Panc1 (cell line): ENCODE data around the gene BAMBI.

Experiments used
- POLR2AphosphoS5 ChIP-seq: IDR thresholded peaks from 2 replicates; pipeline ENCODE4 v1.6.1; 2012; ENCODE audit warnings: mild to moderate bottlenecking, low read depth, low read length, moderate library complexity
- TF ChIP-seq, protein P1 (sequence below): fragments of 450-650 bp; IDR thresholded peaks from 2 replicates; pipeline ENCODE4 v1.5.1; 2017; ENCODE audit warnings: mild to moderate bottlenecking
- TF ChIP-seq, protein P2 (sequence below), 2 experiments: IDR thresholded peaks; 2 replicates each; pipeline ENCODE4 v1.6.1; 2011 to 2012; ENCODE audit warnings: low read depth in 2 of 2, control low read depth in 1 of 2, low read length in 1 of 2, mild to moderate bottlenecking in 1 of 2, moderate library complexity in 1 of 2; ENCODE audit not compliant: insufficient read depth in 1 of 2

DNA sequence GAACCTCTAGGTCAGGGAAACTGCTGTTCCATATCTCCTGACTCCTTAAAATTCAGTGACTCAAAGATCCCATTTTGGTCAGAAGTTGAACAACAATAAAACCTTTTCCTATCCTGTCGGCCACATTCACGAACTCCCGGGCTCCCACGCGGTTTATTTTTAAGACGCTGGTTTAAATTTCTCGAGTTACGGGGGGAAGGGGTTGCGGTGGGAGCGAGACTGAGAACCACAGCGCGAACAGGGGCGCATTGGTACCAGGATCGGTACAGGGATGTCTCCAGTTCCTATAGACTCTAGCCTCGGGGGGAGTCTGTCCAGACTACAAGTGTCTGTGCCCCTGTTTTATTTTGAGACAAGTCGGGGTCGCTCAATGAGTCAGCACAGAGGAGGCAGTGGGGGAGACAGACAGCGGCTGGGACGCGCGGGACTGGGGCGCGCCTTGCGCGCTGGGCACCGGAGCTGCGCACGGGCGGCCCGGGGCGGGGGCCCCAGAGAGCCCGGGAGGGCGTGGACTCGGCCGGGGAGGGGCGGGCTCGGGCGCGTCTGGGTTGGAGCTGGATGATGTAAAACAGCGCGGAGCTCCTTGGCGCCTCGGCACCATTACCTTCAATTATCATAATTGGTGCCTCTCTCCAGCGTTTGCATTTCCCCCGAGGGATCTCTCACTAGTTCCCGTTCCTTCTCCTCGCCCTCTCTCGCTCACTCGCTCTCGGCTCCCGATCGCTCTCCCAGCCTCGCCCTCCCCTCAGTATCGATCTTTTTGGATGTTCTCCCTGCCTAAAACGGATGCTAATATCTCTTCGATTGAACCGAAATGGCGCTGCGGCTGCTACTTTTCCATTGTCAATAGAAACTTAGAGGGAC, 8.7 kb upstream of the BAMBI start:
- TF ChIP-seq, protein P1, sequence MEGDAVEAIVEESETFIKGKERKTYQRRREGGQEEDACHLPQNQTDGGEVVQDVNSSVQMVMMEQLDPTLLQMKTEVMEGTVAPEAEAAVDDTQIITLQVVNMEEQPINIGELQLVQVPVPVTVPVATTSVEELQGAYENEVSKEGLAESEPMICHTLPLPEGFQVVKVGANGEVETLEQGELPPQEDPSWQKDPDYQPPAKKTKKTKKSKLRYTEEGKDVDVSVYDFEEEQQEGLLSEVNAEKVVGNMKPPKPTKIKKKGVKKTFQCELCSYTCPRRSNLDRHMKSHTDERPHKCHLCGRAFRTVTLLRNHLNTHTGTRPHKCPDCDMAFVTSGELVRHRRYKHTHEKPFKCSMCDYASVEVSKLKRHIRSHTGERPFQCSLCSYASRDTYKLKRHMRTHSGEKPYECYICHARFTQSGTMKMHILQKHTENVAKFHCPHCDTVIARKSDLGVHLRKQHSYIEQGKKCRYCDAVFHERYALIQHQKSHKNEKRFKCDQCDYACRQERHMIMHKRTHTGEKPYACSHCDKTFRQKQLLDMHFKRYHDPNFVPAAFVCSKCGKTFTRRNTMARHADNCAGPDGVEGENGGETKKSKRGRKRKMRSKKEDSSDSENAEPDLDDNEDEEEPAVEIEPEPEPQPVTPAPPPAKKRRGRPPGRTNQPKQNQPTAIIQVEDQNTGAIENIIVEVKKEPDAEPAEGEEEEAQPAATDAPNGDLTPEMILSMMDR, result no peak
- TF ChIP-seq POLR2AphosphoS5, result no peak
- TF ChIP-seq, protein P2, sequence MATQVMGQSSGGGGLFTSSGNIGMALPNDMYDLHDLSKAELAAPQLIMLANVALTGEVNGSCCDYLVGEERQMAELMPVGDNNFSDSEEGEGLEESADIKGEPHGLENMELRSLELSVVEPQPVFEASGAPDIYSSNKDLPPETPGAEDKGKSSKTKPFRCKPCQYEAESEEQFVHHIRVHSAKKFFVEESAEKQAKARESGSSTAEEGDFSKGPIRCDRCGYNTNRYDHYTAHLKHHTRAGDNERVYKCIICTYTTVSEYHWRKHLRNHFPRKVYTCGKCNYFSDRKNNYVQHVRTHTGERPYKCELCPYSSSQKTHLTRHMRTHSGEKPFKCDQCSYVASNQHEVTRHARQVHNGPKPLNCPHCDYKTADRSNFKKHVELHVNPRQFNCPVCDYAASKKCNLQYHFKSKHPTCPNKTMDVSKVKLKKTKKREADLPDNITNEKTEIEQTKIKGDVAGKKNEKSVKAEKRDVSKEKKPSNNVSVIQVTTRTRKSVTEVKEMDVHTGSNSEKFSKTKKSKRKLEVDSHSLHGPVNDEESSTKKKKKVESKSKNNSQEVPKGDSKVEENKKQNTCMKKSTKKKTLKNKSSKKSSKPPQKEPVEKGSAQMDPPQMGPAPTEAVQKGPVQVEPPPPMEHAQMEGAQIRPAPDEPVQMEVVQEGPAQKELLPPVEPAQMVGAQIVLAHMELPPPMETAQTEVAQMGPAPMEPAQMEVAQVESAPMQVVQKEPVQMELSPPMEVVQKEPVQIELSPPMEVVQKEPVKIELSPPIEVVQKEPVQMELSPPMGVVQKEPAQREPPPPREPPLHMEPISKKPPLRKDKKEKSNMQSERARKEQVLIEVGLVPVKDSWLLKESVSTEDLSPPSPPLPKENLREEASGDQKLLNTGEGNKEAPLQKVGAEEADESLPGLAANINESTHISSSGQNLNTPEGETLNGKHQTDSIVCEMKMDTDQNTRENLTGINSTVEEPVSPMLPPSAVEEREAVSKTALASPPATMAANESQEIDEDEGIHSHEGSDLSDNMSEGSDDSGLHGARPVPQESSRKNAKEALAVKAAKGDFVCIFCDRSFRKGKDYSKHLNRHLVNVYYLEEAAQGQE (IDR thresholded peaks at IDR 0.05; ENCODE audit: insufficient read depth in 1 of 2, low read depth in 2 of 2, low read length in 1 of 2), result no peak
